GM12891 (cell line): Measurements from ENCODE around the gene NUP50.

Experiments
- DNase-seq: peaks from one replicate; pipeline ENCODE4 v3.0.0; 2011; ENCODE audit warnings: low spot score; ENCODE audit not compliant: insufficient read length
- FAIRE-seq: peaks from 2 replicates; lab custom pipeline; 2011; peaks lifted over from hg19 to GRCh38; lab: Jason Lieb, UNC
- PAX5 ChIP-seq: IDR thresholded peaks from 2 replicates; pipeline ENCODE4 v1.6.1; 2011; ENCODE audit warnings: low read length, moderate library complexity, mild to moderate bottlenecking; ENCODE audit not compliant: insufficient read depth, severe bottlenecking
- POLR2A ChIP-seq: IDR thresholded peaks from 2 replicates; pipeline ENCODE4 v1.6.1; 2011; ENCODE audit warnings: low read depth, low read length, control low read depth
- POLR2AphosphoS5 ChIP-seq: IDR thresholded peaks from 2 replicates; pipeline ENCODE4 v1.6.1; 2011; ENCODE audit warnings: low read depth, low read length, control low read depth
- POU2F2 ChIP-seq: IDR thresholded peaks from 2 replicates; pipeline ENCODE4 v1.6.1; 2011; ENCODE audit warnings: low read depth, mild to moderate bottlenecking, control low read depth, low read length, moderate library complexity
- SPI1 ChIP-seq: IDR thresholded peaks from 2 replicates; pipeline ENCODE4 v1.6.1; 2011; ENCODE audit warnings: low read depth, low read length, control low read depth
- TAF1 ChIP-seq: IDR thresholded peaks from 2 replicates; pipeline ENCODE4 v1.6.1; 2011; ENCODE audit warnings: low read depth, low read length, control low read depth

The NUP50 gene

GRCh38 chr22:45157907-45158306 lies 5.8 kb upstream of the NUP50 start:
- DNase-seq (no peak), FAIRE-seq (no peak)
- TF ChIP-seq POLR2A (no peak), POLR2AphosphoS5 (no peak), TAF1 (no peak), POU2F2 (no peak), SPI1 (no peak)

GRCh38 chr22:45159652-45160462 lies 3.9 kb upstream of the NUP50 start:
- TF ChIP-seq SPI1 (no peak), TAF1 (no peak), POLR2AphosphoS5 (no peak), POU2F2 (no peak), PAX5 (no peak), POLR2A (no peak)
- DNase-seq = no peak
- FAIRE-seq = no peak

GRCh38 chr22:45162531-45162930 lies 1.2 kb upstream of the NUP50 start:
- FAIRE-seq (no peak), DNase-seq (no peak)
- TF ChIP-seq SPI1 (no peak), TAF1 (no peak), POU2F2 (no peak), PAX5 (no peak), POLR2A (no peak), POLR2AphosphoS5 (no peak)

GRCh38 chr22:45163099-45163450 lies 650 bp upstream of the NUP50 start:
- no peak for FAIRE-seq
- no peak for TF ChIP-seq TAF1
- TF ChIP-seq PAX5 = no peak
- TF ChIP-seq POLR2A = no peak
- TF ChIP-seq SPI1 = no peak
- no peak for TF ChIP-seq POU2F2
- TF ChIP-seq POLR2AphosphoS5 = no peak
- DNase-seq = peak; percentile 16

- FAIRE-seq (peak; percentile 50), DNase-seq (peak; percentile 47)
- 0 out of 2 replicates have a peak, but pooled peaks have one; percentile 2 for TF ChIP-seq POLR2AphosphoS5
- TF ChIP-seq TAF1 = no peak
Observed at GRCh38 chr22:45164270-45165088, 754 bp downstream of the NUP50 start.

- DNase-seq (no peak), FAIRE-seq (no peak)
- TF ChIP-seq POLR2AphosphoS5 (no peak), TAF1 (no peak), POU2F2 (no peak), PAX5 (no peak), SPI1 (no peak), POLR2A (no peak)
Observed at GRCh38 chr22:45166932-45167331, 3.2 kb downstream of the NUP50 start.

- TF ChIP-seq SPI1 (peak; percentile 28; the same call in 1 of the 2 replicates), POLR2A (no peak)
- DNase-seq (no peak), FAIRE-seq (no peak)
Observed at GRCh38 chr22:45169591-45170466, 6.1 kb downstream of the NUP50 start.

GRCh38 chr22:45171830-45172229 lies 8.1 kb downstream of the NUP50 start:
- no peak for DNase-seq
- no peak for TF ChIP-seq SPI1
- TF ChIP-seq POLR2AphosphoS5 = no peak
- TF ChIP-seq POLR2A = no peak
- no peak for TF ChIP-seq POU2F2
- no peak for TF ChIP-seq PAX5
- no peak for TF ChIP-seq TAF1
- FAIRE-seq = no peak

- TF ChIP-seq PAX5 (no peak), TAF1 (no peak), POU2F2 (no peak), SPI1 (no peak), POLR2AphosphoS5 (no peak), POLR2A (no peak)
- FAIRE-seq (no peak), DNase-seq (no peak)
Observed at GRCh38 chr22:45172881-45173585, 9.3 kb downstream of the NUP50 start.
